ENCODE measurements around the gene ZC3H12C. TPM values are rescaled to one million over a fixed set of nuclear protein-coding genes. Genes with fewer than 3 reads are reported as not detected.
"Not testable (repeated sequence)": the region's sequence is repeated elsewhere in the genome, so short reads cannot be mapped to it uniquely, and the experiment has no call there.

The ZC3H12C gene
- total RNA-seq, 2 donors from 2014 or later = 9.2 to 18.8 TPM

GRCh38 chr11:110062247-110062646, 30.9 kb upstream of the ZC3H12C start:
- H3K27me3 ChIP-seq = no peaks in the 10 kb centered on the region
- no peaks in the 10 kb centered on the region for H3K9me3 ChIP-seq
- H3K27ac ChIP-seq = no peak overlapping the region
- no peak overlapping the region for H3K9ac ChIP-seq (ENCODE audit: low read depth in 2 of 2, low read length in 2 of 2)
- no peak overlapping the region for H3K4me3 ChIP-seq
- DNase-seq = no peak
- intact Hi-C loops (cut with DNase I) = no loop called here
- TF ChIP-seq CTCF (IDR thresholded peaks at IDR 0.05) = no peak
- H3K4me1 ChIP-seq = no peaks in the 10 kb centered on the region
- no peaks in the 10 kb centered on the region for H3K36me3 ChIP-seq

GRCh38 chr11:110065189-110065588, 28.0 kb upstream of the ZC3H12C start:
- Histone ChIP-seq H3K27me3 (no peaks in the 10 kb centered on the region), H3K27ac (no peak overlapping the region), H3K9me3 (no peaks in the 10 kb centered on the region), H3K4me3 (no peak overlapping the region), H3K36me3 (no peaks in the 10 kb centered on the region), H3K9ac (ENCODE audit: low read depth in 2 of 2, low read length in 2 of 2) (no peak overlapping the region), H3K4me1 (no peaks in the 10 kb centered on the region)
- DNase-seq = no peak
- TF ChIP-seq CTCF (IDR thresholded peaks at IDR 0.05) = no peak
- intact Hi-C loops (cut with DNase I) = no loop called here

GRCh38 chr11:110068001-110068400, 25.2 kb upstream of the ZC3H12C start:
- H3K27ac ChIP-seq; DNase-seq; H3K9me3 ChIP-seq; H3K9ac ChIP-seq (ENCODE audit: low read depth in 2 of 2, low read length in 2 of 2); H3K4me1 ChIP-seq; H3K36me3 ChIP-seq; H3K27me3 ChIP-seq; H3K4me3 ChIP-seq; intact Hi-C loops (cut with DNase I): not testable (repeated sequence)

GRCh38 chr11:110069158-110069737, 23.9 kb upstream of the ZC3H12C start:
- Histone ChIP-seq H3K4me1 (no peaks in the 10 kb centered on the region), H3K9me3 (no peaks in the 10 kb centered on the region), H3K9ac (ENCODE audit: low read depth in 2 of 2, low read length in 2 of 2) (no peak overlapping the region), H3K27me3 (no peaks in the 10 kb centered on the region), H3K36me3 (no peaks in the 10 kb centered on the region), H3K27ac (no peak overlapping the region), H3K4me3 (no peak overlapping the region)
- TF ChIP-seq CTCF (IDR thresholded peaks at IDR 0.05) = no peak
- peak; percentile 68 for DNase-seq
- intact Hi-C loops (cut with DNase I) = no loop called here

GRCh38 chr11:110070176-110070575, 23.0 kb upstream of the ZC3H12C start:
- H3K36me3 ChIP-seq = no peaks in the 10 kb centered on the region
- no peak for DNase-seq
- H3K9ac ChIP-seq (ENCODE audit: low read depth in 2 of 2, low read length in 2 of 2) = no peak overlapping the region
- H3K27ac ChIP-seq = no peak overlapping the region
- no peak for TF ChIP-seq CTCF (IDR thresholded peaks at IDR 0.05)
- no peaks in the 10 kb centered on the region for H3K9me3 ChIP-seq
- no peaks in the 10 kb centered on the region for H3K27me3 ChIP-seq
- no peak overlapping the region for H3K4me3 ChIP-seq
- H3K4me1 ChIP-seq = no peaks in the 10 kb centered on the region
- intact Hi-C loops (cut with DNase I) = no loop called here

- no peak for DNase-seq
- H3K4me3 ChIP-seq = no peak overlapping the region
- no peak for TF ChIP-seq CTCF (IDR thresholded peaks at IDR 0.05)
- H3K36me3 ChIP-seq = no peaks in the 10 kb centered on the region
- peaks cover 5% of the 10 kb centered on the region for H3K4me1 ChIP-seq
- no peaks in the 10 kb centered on the region for H3K27me3 ChIP-seq
- H3K27ac ChIP-seq = no peak overlapping the region
- H3K9me3 ChIP-seq = no peaks in the 10 kb centered on the region
- H3K9ac ChIP-seq (ENCODE audit: low read depth in 2 of 2, low read length in 2 of 2) = no peak overlapping the region
- intact Hi-C loops (cut with DNase I) = no loop called here
These were observed 22.0 kb upstream of the ZC3H12C start for GRCh38 chr11:110071197-110071596.
